Nucleus accumbens (tissue), 56 donors: ENCODE data around the gene HNRNPM.
A peak's percentile ranks its signal among the peaks of the same experiment; 100 is the strongest.
"Not testable (repeated sequence)": the region's sequence is repeated elsewhere in the genome, so short reads cannot be mapped to it uniquely, and the experiment has no call there.

ENCODE experiments used
- DNase-seq, 56 donors: peaks; one replicate each; lab custom pipeline; 2025; lab: John Stamatoyannopoulos, UW

The HNRNPM gene

DNA sequence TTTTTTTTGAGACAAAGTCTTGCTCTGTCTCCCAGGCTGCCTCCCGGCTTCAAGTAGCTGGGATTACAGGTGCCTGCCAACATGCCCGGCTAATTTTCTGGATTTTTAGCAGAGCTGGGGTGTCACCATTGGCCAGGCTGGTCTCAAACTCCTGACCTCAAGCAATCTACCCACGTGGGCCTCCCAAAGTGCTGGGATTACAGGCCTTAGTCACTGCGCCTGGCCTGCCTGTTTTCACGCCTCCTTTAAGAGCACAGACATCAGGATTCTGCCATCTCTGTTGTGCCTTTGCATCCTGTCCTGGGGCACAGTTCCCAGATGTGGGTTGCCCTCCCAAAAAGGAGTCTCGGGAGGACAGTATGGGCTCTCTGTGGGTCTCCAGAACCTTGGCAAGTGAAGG lies 60.1 kb downstream of the HNRNPM start:
- no peak for DNase-seq

DNA sequence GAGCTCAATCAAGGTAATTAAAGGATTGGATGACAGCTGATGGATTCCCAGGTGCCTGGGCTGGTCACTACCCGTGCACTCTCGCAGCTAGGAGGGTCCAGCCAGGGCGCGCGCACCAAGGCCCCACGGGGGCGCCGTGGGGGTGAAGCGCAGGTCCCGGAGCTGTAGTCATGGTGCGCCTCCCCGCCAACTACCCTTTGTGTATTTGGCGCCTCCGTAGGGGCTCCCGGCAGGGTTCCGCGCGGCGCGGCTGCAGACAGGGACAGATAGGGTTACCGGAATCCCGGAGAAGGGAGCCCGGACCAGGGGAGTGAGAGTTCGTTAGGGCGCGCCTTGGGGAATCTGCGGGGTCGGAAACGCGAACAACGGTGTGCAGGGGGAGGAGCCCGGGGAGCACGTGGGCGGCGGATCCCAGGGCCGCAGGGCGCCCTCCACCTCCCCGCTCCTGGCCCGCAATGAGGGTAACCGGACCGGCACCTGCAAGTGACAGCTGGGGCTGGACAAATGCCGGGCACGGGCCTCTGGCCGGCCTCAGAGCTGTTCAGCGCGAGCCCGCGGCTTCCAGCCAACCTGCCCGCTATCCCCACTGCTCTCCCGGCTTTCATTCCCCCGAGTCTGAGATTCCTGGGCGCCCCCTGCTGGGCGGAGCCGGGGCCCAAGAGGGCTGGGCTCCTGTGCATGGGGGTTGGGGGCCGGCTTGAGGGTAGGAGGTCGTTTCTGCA lies 61.1 kb downstream of the HNRNPM start:
- DNase-seq = peak in 54 of 56 donors; percentile 24 to 93 (median 70)

DNA sequence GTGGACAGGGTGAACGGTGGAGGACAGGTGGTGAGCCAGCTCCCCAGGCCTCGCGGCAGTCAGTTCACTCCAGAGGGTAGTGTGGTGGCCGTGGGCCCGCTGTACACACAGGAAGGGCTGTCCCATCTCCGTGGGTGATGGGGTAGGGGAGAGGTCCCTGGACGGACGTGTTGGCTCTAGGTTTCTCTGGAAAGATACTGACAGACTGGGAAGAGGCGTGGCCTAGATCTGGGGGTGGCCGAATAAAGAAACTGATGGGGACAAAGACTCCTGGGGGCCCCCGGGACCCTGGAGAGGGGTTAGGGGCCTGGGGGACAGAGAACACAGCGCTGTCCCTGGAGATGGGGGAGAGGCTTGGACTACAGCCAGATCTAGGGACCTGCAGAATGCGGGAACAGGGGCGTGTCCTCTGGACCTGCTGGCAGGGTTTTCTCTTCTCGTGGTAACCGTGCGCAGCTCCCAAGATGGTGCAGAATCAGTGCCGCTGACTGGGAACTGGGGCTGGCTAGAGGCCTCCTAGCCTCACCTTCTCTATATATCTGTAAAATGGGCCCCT lies 61.7 kb downstream of the HNRNPM start:
- DNase-seq = no peak

GRCh38 chr19:8510589-8511115 lies 65.9 kb downstream of the HNRNPM start:
- no peak for DNase-seq

DNA sequence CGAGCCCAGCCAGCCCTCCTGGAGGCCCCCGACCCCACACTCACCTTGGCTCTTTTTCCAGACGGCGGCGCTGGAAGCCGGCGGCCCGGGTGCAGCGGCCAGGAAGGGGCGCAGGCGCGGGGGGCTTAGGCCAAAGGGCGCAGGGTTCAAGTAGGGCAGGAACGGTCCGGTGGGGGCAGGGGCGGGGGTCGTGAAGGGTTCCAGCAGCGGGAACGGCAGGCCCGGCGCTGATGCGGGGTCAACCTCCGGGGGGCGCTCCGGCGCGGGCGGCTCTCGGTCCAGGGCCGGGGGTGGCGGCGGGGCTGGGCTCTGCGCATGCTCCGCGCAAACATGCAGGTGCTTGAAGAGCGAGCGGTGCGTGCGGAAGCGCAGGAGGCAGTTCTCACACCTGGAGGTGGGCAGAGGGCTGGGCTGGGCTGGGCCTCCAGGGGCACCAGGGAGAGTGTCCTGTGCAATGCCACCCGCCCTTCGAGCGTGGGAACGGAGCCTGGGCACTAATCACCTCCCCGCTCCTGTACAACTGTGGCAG lies 66.9 kb downstream of the HNRNPM start:
- no peak for DNase-seq

DNA sequence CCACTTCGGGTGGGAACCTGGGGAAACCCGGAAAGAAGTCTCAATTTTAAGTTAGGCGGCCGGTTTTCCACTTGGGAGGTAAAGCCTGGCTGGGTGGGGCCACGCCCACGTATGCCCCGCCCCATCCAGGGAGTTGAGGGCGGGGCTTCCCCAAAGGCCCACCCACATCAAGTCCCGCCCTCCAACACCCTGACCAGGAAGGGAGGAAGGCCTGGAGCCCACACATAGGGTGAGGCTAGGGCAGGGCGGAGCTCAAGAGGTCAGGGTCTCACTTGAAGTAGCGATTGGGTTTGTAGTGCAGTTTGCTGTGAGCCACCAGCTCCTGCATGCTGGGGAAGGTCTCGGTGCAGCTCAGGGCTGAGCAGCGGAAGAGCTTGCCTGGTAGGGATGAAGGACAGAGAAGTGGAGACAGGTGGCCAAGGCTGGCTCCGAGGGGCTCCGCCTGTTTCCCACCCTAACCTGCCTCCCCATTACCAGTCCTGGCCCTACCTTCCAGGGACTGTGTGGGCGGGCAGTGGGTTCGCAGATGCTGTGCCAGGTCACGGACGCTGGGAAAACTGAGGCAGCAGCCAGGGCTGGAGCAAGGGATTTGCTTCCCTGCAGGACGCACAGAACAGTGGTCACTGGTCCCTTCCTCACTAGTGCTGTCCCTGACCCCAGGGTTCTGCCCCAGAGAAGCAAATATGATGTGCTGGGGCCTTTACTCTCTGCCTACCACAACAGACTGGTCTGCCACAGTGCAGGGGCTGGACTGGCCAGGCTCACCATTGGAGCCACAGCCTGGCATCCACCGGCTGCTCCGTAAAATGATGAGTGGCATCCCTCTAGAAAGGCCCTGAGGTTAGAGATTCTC lies 67.6 kb downstream of the HNRNPM start:
- DNase-seq = peak in 1 of 56 donors; percentile 37

DNA sequence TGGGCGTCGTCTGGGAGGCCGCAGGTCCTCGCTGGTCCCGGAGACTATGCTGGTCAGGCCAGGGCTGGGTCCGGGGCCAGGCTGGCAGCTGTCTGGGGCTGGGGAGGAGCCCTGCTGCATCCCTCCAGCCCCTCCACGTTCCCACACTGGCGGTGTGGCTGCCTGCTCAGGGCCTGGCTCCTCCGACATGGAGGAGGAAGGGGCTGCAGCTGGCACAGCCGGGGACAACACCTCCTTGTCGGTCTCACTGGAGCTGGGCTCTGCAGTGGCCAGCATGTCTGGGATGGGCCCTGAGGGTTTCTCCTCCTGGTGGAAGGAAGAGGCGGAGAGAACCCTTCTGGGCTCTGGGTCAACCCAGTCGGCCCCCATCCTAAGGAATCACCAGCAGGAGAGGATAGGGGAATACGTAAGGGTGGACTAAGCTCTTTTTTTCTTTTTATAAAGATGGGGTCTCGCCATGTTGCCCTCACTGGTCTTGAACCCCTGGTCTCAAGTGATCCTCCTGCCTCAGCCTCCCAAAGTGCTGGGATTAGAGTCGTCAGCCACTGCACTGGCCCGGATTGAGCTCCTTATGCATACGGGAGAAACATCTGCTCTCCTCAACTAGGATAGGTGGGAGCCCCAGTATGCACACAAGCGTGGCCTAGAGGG lies 68.4 kb downstream of the HNRNPM start:
- peak in 1 of 56 donors; percentile 43 for DNase-seq

GRCh38 chr19:8513687-8514504 lies 69.1 kb downstream of the HNRNPM start, which contains the start of gene ZNF414:
ZNF414 (minus strand) TSS chr19:8514167; CDS start chr19:8514046, 121 bp downstream.
- peak; percentile 57 to 99 (median 94) for DNase-seq

DNA sequence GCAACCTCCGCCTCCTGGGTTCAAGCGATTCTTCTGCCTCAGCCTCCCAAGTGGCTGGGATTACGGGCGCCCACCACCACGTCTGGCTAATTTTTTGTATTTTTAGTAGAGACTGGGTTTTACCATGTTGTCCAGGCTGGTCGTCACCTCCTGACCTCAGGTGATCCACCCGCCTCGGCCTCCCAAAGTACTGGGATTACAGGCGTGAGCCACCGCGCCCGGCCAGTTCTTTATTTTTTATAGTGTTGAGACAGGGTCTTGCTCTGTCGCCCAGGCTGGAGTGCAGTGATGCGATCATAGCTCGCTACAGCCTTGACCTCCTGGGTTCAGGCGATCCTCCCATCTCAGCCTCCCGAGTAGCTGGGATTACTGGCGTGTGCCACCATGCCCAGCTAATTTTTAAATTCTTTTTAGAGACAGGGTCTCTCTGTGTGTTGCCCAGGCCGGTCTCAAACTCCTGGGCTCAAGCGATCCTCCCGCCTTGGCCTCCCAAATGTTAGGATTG lies 69.8 kb downstream of the HNRNPM start:
- not testable (repeated sequence) for DNase-seq

- peak in 1 of 56 donors; percentile 6 for DNase-seq
Observed at GRCh38 chr19:8515317-8515716, 70.5 kb downstream of the HNRNPM start.

DNA sequence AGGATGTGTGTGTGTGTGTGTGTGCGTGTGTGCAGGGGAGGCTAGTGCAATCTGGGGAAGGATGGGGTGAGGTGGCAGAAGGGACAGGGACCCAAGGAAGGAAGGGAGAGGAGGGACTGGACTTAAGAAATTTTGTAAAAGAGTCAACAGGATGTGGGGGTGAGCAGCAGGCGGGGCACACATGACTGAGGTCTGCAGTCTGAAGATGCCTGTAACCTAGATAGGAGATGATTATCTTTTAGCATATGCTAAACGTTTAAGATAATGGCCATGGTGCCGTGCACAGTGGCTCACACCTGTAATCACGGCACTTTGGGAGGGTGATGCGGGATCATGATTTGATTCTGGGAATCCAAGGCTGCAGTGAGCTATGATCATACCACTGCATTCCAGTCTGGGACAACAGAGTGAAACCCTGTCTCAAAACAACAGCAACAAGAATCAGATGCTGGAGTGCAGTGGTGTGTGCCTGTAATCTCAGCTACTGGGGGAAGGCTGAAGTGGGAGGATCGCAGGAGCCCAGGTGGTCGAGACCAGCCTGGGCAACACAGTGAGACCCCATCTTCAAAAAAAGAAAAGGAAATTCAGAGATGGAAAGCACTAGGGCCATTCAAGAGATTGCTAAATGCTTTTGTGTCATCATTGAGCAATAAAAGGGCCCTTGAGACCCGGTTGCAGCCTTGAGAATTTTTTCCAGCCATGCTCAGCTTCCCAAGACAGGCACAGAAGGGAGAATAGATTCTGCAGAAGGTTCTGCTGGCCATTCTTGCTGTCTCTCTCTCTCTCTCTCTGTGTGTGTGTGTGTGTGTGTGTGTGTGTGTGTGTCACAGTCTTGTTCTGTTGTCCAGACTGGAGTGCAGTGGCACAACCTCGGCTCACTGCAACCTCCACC lies 73.0 kb downstream of the HNRNPM start:
- no peak for DNase-seq

- DNase-seq = no peak
Observed at GRCh38 chr19:8518536-8518935, 73.8 kb downstream of the HNRNPM start.

DNA sequence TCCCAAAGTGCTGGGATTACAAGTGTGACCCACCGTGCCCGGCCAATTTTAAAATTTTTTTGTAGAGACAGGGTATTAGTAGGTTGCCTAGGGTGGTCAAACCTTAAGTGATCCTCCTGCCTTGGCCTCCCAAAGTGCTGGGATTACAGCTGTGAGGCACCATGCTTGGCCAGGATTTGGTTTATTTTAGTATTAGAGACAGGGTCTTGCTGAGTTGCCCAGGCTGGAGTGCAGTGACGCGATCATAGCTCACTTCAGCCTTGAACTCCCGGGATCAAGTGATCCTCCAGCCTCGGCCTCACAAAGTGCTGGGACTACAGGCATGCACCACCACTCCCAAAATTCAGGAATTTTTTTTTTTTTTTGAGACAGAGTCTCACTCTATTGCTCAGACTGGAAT lies 74.6 kb downstream of the HNRNPM start:
- no peak for DNase-seq

GRCh38 chr19:8525401-8525684 lies 80.6 kb downstream of the HNRNPM start:
- no peak for DNase-seq

- DNase-seq = peak in 55 of 56 donors; percentile 15 to 90 (median 70)
Observed at GRCh38 chr19:8526345-8527091, 81.7 kb downstream of the HNRNPM start.

- DNase-seq = no peak
Observed at GRCh38 chr19:8528500-8528899, 83.7 kb downstream of the HNRNPM start.

GRCh38 chr19:8529369-8530006 lies 84.7 kb downstream of the HNRNPM start:
- no peak for DNase-seq
